Neural cell (in vitro differentiated cells): ENCODE results near the gene PPFIBP1. TPM values are rescaled to one million over a fixed set of nuclear protein-coding genes. Genes with fewer than 3 reads are reported as not detected.
"Not testable (repeated sequence)": the region's sequence is repeated elsewhere in the genome, so short reads cannot be mapped to it uniquely, and the experiment has no call there.

Experiments
- H2AFZ ChIP-seq: fragments of 200-600, 300-800 bp; sonication (generic), shearing (Covaris generic); 2 replicates; pipeline ENCODE4 v1.6.0; 2014; ENCODE audit warnings: low read depth, mild to moderate bottlenecking, antibody characterized with exemption, low read length, moderate library complexity
- H3F3A ChIP-seq: fragments of 200-600 bp; shearing (Covaris generic); 2 replicates; pipeline ENCODE4 v1.6.1; 2016; ENCODE audit warnings: mild to moderate bottlenecking, moderate library complexity, mixed read lengths, antibody characterized with exemption, low read length; ENCODE audit not compliant: insufficient read depth, poor library complexity, severe bottlenecking
- H3K27ac ChIP-seq: fragments of 200-600, 300-800 bp; sonication (generic), shearing (Covaris generic); 2 replicates; pipeline ENCODE4 v1.5.1; 2014; ENCODE audit warnings: mild to moderate bottlenecking, low read length, moderate library complexity
- H3K27me3 ChIP-seq: fragments of 300-800, 200-600 bp; sonication (generic), shearing (Covaris generic); 2 replicates; pipeline ENCODE4 v1.6.0; 2014; ENCODE audit warnings: mild to moderate bottlenecking, low read depth, low read length, moderate library complexity; ENCODE audit not compliant: insufficient read depth
- H3K36me3 ChIP-seq: fragments of 300-800, 200-600 bp; sonication (generic), shearing (Covaris generic); 2 replicates; pipeline ENCODE4 v1.5.1; 2014; ENCODE audit warnings: mild to moderate bottlenecking, antibody characterized with exemption, low read length, moderate library complexity; ENCODE audit not compliant: insufficient read depth
- H3K4me2 ChIP-seq: fragments of 300-800, 200-600 bp; sonication (generic), shearing (Covaris generic); 2 replicates; pipeline ENCODE4 v1.6.0; 2014; ENCODE audit warnings: mild to moderate bottlenecking, low read length
- H3K4me3 ChIP-seq: fragments of 300-800, 200-600 bp; sonication (generic), shearing (Covaris generic); 2 replicates; pipeline ENCODE4 v1.5.1; 2014; ENCODE audit warnings: mild to moderate bottlenecking, low read length, moderate library complexity
- H3K79me2 ChIP-seq: fragments of 200-600 bp; shearing (Covaris generic); replicated peaks from 2 replicates; pipeline ENCODE4 v1.6.0; 2014; ENCODE audit warnings: mild to moderate bottlenecking, low read length, moderate library complexity; ENCODE audit not compliant: insufficient read depth
- H3K9ac ChIP-seq: fragments of 300-800, 200-600 bp; sonication (generic), shearing (Covaris generic); 2 replicates; pipeline ENCODE4 v1.6.1; 2016; ENCODE audit warnings: mild to moderate bottlenecking, low read length, mixed read lengths
- H3K9me2 ChIP-seq: fragments of 200-600 bp; shearing (Covaris generic); 2 replicates; pipeline ENCODE4 v1.6.1; 2016; ENCODE audit warnings: mild to moderate bottlenecking, low read length, mixed read lengths; ENCODE audit not compliant: insufficient read depth
- H3K9me3 ChIP-seq: fragments of 200-600, 300-800 bp; sonication (generic), shearing (Covaris generic); 2 replicates; pipeline ENCODE4 v1.6.1; 2016; ENCODE audit warnings: mild to moderate bottlenecking, mixed run types, low read length, moderate library complexity, mixed read lengths
- H4K20me1 ChIP-seq: fragments of 200-600 bp; shearing (Covaris generic); 2 replicates; pipeline ENCODE4 v1.6.1; 2016; ENCODE audit warnings: mild to moderate bottlenecking, mixed run types; ENCODE audit not compliant: insufficient read depth
- CTCF ChIP-seq: fragments of 450-650 bp; IDR thresholded peaks from 2 replicates; pipeline ENCODE4 v1.5.1; 2014; ENCODE audit warnings: antibody characterized with exemption, mild to moderate bottlenecking, moderate library complexity; ENCODE audit not compliant: poor library complexity, severe bottlenecking
- EP300 ChIP-seq: fragments of 450-650 bp; conservative IDR thresholded peaks from 2 replicates; pipeline ENCODE4 v1.6.1; 2014; ENCODE audit warnings: antibody characterized with exemption, mild to moderate bottlenecking, moderate library complexity; ENCODE audit not compliant: poor library complexity, severe bottlenecking
- EZH2 ChIP-seq: fragments of 200-600, 300-800 bp; shearing (Covaris generic), sonication (generic); IDR thresholded peaks from 2 replicates; pipeline ENCODE4 v1.6.1; 2014; ENCODE audit warnings: antibody characterized with exemption, low read length, borderline replicate concordance, mild to moderate bottlenecking; ENCODE audit not compliant: insufficient read depth, poor library complexity, severe bottlenecking
- MXI1 ChIP-seq: fragments of 450-650 bp; conservative IDR thresholded peaks from 2 replicates; pipeline ENCODE4 v1.6.1; 2014; ENCODE audit warnings: antibody characterized with exemption, mild to moderate bottlenecking; ENCODE audit not compliant: poor library complexity, severe bottlenecking
- POLR2AphosphoS5 ChIP-seq: IDR thresholded peaks from 2 replicates; pipeline ENCODE4 v1.6.1; 2012
- REST ChIP-seq: IDR thresholded peaks from 2 replicates; pipeline ENCODE4 v1.6.1; 2012; ENCODE audit warnings: borderline replicate concordance
- SMC3 ChIP-seq: fragments of 450-650 bp; conservative IDR thresholded peaks from 2 replicates; pipeline ENCODE4 v1.6.1; 2014; ENCODE audit warnings: antibody characterized with exemption, mild to moderate bottlenecking, moderate library complexity; ENCODE audit not compliant: poor library complexity
- TAF1 ChIP-seq: IDR thresholded peaks from 2 replicates; pipeline ENCODE4 v1.6.1; 2012; ENCODE audit warnings: low read depth
- polyA plus RNA-seq: library from polyadenylated mRNA; depleted of rRNA; stranded (reverse); fragments of >200 nt; gene quantifications from 2 replicates; pipeline ENCODE4 v1.2.3, GENCODE V29; 2014

The PPFIBP1 gene
- polyA plus RNA-seq, 1 donor from 2014 or later: 30.2 TPM

GRCh38 chr12:27542628-27543027 is 18.6 kb downstream of the PPFIBP1 start:
- TF ChIP-seq REST: no peak
- TF ChIP-seq MXI1: no peak
- TF ChIP-seq POLR2AphosphoS5: no peak
- TF ChIP-seq EP300: no peak
- TF ChIP-seq SMC3: no peak
- TF ChIP-seq CTCF: no peak
- no peak for TF ChIP-seq EZH2
- TF ChIP-seq TAF1: no peak
- Histone ChIP-seq H4K20me1 (no peaks in the 10 kb centered on the region), H3K4me3 (no peak overlapping the region), H3K36me3 (no peaks in the 10 kb centered on the region), H3K27ac (no peak overlapping the region), H3K4me2 (no peak overlapping the region), H3F3A (no peaks in the 10 kb centered on the region), H3K9me3 (no peaks in the 10 kb centered on the region), H3K9me2 (no peaks in the 10 kb centered on the region), H3K79me2 (no peaks in the 10 kb centered on the region), H3K27me3 (no peaks in the 10 kb centered on the region), H2AFZ (no peak overlapping the region), H3K9ac (no peak overlapping the region)

GRCh38 chr12:27544858-27545257 is 20.9 kb downstream of the PPFIBP1 start:
- not testable (repeated sequence) for H4K20me1 ChIP-seq, H3K9me2 ChIP-seq, H3K4me2 ChIP-seq, H3F3A ChIP-seq, H3K27ac ChIP-seq, H2AFZ ChIP-seq, H3K27me3 ChIP-seq, H3K79me2 ChIP-seq, H3K9ac ChIP-seq, H3K9me3 ChIP-seq, H3K4me3 ChIP-seq, H3K36me3 ChIP-seq

- Histone ChIP-seq H3K79me2 (no peaks in the 10 kb centered on the region), H2AFZ (no peak overlapping the region)
Observed at GRCh38 chr12:27545665-27546064, 21.7 kb downstream of the PPFIBP1 start.

More at GRCh38 chr12:27545665-27546064, 21.7 kb downstream of the PPFIBP1 start:
- H3K27ac ChIP-seq: no peak overlapping the region
- no peaks in the 10 kb centered on the region for H3K9me2 ChIP-seq
- H3K4me2 ChIP-seq: no peak overlapping the region
- TF ChIP-seq TAF1 (no peak), EP300 (no peak), POLR2AphosphoS5 (no peak), SMC3 (no peak), EZH2 (no peak), REST (no peak), CTCF (no peak)
- no peak overlapping the region for H3K4me3 ChIP-seq
- no peaks in the 10 kb centered on the region for H3K36me3 ChIP-seq
- no peaks in the 10 kb centered on the region for H3K27me3 ChIP-seq
- H3K9me3 ChIP-seq: no peaks in the 10 kb centered on the region
- H4K20me1 ChIP-seq: no peaks in the 10 kb centered on the region
- H3F3A ChIP-seq: no peaks in the 10 kb centered on the region
- no peak overlapping the region for H3K9ac ChIP-seq
